ENCODE data around the gene E2F6.

The E2F6 gene

DNA sequence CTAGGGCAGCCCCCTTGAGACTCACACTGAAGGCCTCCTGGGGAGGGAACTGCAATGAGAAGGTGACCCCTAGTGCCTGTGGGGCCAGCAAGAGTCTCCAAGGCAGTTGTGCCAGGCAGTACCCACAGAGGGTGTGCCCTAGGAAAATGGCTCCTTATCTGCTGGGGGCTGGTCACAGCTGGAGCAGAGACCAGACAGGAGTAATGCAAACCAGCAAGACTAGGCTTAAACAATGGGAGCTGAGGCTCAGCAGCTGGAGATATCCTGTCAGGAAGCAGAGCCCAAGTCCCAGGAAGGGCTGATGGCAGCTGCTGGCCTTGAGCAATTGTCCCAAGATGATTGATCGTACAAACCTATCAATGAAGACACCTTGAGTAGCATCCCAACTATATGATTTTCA, 26.8 kb upstream of the E2F6 start:
- DNase-seq: no peak

DNA sequence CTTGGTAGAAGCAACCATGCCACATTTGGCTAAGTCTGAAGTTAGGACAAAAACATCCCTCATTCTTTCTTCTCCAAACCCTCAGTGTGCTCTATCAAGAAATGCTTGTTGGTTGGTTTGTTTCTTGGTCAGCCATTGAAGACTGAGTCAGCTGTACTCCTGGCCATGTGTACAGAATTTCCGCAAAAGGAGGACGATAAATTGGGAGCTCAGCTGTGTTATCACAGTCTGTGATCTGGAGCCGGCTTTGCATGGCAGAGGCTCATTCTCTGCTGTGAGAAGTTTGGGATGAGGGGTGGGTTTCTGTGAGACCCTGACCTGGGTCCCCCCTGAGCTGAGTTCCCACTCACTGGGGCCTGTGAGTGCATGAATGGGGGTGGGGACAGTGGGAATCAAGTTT, 26.3 kb upstream of the E2F6 start:
- DNase-seq: no peak

DNA sequence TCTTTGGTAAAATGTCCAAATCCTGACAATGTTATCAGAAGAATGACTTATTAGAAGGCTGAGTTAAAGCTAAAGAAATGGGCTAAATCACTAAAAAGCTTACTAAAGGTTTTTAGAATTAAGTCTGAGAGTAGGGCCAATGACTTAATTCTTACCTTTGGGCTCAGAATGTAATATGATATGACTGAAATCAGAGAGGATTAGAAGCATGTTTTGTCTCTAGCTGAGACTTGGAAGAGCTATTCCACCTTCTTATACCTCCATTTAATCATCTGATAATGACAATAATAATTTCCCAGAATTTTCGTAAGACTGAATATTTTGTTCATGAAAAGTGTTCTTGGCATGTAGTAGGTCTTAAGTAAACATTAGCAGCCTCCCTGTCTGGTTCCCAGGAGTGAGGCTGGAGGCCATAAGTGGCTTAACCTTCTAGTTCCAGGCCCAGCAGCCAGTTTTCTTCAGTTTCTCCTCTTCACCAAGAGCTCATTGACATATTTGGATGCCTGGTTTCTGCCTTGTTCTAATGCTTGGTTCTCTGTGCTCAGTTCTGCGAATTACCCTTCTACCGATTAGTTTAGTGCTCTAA, 25.5 kb upstream of the E2F6 start:
- DNase-seq: peak; percentile 12

DNA sequence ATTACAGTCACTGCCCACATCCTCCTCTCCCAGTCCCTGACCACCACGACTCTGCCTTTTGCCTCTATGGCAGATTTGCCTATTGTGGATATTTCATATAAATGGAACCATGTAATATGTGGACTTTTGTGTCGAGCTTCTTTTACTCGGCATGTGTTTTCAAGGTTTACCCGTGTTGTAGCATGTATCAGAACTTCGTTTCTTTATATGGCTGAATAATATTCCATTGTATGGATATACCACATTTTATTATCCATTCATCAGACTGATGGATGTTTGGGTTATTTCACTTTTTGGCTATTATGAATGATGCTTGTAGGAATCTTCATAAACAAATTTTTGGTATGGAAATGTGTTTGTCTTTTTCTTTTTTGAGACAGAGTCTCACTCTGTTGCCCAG, 24.2 kb upstream of the E2F6 start:
- DNase-seq: no peak

DNA sequence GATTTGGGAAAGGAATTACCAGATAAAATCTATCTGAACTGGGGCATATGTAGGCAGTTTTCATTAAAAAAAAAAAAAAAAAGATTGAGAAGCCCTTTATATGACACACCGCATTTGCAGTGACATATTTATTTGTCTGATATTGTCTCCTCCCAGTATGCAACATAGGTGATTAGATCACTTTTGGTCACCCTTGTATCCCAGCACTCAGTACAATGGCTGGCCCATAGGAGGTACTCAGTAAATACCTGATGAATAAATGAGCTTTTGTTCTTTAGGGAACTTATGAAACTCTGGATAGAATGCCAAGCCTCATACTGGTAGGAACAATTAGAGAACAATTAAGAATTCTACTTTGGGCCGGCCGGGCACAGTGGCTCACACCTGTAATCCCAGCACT, 22.8 kb upstream of the E2F6 start:
- no peak for DNase-seq

DNA sequence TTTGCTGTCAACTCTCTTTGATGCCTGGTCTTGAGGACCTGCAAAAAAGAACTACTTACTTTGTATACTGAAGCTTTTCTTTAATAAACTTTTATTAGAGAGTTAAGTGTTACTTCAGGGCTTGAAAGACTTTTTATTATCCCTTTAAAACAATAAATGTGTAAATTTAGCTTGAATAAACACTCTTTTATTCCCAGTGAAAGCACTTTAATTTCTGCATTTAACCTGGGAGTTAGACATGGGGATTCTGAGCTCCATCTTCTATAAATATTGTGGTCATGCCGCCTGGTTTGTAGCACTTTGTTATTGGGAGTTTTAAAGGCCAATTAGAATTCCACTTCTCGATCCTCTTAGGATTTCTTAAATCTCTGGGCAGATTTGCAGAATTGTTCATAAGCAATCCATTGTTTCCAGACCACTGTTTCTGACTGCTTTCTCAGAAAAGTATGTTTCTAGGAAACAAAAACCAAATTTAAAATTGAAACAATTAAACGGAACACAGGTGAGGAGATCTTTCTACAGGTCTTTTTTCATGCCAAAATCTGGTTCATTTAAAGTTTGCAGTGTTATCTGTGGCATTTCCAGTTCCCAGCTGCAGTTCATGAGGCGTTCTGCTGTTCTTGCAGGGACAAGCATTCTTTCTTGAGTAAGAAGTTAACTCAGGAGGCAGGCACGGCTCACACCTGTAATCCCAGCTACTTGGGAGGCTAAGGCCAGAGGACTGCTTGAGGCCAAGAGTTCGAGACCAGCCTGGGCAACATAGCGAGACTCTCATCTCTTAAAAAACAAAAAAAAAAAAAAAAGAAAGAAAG, 18.1 kb upstream of the E2F6 start:
- no peak for DNase-seq

DNA sequence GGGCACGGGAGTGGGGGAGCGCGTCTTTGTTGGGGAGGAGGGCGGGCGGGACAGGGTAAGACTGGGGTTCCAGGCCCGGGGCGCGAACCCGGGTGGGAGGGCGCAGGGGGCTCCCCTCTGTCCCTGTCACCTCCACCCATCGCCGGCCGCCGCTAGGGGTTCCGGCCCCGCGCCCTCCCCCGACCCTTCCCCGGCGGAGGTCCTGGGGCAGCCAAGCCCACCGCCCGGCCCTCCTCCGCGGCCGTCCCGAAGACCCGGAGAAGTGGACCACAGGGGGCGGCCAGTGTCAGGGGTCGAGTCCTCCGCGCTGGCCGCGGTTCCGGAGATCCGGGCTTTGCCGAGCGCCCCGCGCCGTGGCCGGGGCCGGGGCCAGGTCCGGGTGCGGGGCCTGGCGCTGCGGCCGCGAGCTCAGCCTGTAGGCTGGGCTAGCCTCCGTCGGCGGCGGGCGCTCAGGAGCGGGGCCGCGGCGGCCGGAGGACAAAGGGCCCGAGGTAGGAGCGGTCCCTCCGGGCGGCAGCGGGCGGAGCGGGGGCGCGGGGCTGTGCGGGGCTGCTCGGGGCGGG, 16.6 kb upstream of the E2F6 start:
- DNase-seq: no peak

DNA sequence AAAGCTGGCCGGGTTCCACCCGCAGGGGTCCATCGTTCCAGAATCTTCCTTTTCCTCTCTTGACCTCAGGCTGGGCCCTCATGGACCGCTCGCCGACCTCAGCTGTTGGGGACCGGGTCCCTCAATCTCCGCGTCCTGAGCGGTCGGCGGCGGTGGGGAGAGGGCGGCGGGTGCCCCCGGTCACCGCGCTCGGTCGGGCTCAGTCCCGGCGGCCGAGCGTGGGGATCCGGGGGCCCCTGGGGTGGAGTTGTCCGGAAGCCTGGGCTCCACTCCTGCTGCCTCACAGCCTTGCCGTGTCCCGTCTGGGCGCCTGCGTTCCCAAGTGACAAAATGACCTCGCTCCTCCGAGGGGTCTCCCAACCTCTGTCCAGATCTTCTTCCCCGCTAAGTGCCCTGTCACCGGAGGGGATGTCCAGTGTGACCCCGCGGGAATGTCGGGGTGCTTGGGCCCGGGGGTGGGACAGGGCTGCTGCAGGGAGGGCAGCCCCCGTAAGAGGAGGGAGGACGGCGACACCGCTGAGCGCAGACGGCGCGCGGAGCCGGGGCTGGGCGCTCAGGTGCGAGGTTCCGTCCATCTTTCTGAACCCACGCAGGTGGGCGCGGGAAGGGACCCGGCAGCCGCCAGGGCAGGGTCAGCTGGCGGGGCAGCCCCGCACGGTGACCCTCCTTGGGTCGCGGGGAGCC, 16.0 kb upstream of the E2F6 start:
- DNase-seq: no peak

DNA sequence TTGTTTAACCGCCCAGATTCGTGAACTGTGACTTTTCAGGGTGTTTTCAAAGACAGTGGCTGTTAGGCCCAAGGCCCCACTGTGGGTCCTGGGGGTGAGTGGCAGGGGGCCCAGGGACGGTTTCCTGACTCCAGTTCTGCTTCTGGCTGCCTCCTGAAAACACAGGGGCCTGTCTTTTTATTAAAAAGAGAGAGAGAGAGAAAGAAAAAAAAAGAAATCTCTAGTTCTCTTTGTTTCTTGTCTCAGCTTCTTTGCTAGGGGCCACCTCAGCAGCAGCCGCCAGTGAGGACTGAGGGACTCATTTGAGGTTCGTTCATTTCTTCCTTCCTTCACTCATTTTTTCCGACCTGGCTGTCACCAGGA, 15.4 kb upstream of the E2F6 start:
- DNase-seq: no peak

DNA sequence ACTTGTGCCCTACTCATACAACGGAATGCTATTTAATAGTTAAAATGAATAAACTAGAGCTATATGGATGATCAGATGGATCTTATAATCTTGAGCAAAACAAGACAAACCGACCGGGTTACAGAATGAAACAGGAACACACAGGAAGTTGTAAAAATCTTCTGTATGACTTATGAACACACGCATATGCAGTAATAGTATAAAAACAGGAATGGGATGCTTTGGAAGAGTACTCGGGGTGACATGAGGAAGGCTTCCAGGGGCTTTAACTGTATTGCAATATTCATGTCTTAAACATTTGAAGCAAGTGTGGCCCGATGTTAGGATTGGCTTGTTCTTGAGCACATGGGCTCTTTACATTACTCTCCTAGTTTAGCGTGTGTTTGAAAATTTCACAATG, 14.9 kb upstream of the E2F6 start:
- no peak for DNase-seq

DNA sequence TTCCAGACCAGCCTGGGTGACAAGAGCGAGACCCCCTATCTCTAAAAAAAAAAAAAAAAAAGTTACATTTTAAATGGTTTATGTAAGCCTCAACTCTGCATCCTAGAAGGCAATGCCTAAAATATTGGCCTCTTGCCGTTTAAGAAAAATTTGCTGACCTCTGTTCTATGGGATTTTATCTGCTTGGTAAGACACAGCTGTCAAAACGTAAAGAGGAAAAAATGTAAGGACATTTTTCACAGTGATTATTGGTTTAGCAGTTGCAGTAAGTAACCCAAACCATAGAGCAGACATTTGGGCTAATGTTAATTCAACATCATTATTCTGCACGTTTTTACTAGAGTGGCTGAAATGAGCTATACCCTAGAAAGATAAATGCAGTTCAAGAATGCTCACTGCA, 14.4 kb upstream of the E2F6 start:
- no peak for DNase-seq

DNA sequence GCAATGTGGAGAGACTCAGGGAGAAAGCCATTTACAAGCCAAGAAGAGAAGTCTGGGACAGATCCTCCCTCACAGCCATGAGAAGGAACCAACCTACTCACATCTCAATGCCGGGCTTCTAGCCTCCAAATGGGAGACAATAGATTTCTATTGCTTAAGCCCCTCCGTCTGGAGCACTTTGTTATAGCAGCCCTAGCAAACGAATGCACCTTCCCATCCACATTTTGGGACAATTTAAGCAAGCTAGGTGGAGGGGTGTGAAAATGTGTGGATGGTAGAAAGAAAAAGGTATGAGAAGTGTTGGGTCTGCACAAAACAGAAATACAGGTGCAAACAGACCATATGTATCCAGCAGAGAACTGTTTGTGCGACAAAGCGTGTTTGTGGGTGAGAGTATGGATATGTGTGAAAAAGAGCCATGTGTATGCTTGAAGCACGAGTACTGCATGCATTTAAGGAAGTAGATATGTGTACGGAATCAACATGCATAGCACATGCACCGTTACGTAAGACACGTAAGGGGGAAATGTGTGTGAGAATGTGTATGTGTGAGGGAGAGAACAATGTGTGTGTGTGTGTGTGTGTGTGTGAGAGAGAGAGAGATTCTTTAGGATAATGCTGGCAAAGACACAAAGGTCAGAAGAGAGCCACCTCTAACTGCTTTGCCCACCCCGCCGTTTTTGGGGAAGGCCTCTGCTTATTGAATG, 13.1 kb upstream of the E2F6 start:
- no peak for DNase-seq

DNA sequence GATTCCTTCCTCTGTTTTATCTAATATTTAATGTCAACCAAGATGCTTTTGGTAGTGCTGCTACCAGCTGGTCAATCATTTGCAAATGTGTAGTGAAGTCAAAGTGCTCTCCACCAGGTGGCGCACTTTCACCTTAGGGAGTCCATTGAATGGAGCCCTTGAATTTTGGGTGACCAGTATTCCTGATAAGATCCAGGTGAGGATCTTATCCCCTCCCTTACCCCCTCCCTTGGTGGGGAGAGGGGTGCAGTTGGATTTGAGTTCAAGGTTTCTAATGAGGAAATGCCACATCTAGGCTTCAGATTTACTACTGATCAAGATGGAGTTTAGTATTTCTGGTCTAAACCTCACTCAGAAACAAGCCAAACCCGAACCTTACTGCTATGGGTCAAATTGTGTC, 12.0 kb upstream of the E2F6 start:
- peak; percentile 18 for DNase-seq

DNA sequence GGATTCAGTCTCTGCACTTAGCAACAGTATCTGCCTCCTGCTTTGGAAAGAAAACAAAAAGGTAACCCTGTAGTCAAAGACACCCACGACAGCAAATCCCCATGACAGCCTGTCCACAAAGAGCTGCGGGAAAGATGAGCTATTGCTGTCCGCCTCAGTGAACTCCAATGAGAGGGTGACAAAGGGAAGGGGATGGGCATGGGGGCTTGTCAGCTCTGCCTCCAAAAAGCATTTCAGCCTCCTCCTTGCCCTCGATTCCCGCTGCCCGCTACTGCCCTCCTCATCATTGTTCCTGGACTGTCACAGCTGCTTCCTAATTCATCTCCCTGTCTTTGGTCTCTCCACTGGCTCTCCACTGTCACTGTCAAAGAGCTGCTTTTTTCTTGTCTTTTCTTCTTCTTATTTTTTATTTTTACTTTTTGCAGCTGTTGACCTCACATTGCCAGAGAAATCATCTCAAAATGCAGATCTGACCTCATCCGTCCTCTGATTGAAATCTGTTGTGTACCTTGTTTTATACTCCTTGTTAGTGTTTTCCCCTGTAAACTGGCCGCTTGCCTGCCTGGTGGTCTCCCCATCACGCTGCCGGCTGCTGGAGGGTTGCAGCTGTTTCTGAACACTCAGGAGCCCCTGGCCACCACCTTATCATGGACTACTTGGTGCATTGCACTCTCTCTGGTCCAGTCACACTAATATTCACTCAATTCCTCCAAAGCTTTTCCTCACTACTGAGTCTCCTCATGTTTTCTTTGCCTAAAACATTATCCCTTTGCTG, 7.9 kb upstream of the E2F6 start:
- DNase-seq: no peak

DNA sequence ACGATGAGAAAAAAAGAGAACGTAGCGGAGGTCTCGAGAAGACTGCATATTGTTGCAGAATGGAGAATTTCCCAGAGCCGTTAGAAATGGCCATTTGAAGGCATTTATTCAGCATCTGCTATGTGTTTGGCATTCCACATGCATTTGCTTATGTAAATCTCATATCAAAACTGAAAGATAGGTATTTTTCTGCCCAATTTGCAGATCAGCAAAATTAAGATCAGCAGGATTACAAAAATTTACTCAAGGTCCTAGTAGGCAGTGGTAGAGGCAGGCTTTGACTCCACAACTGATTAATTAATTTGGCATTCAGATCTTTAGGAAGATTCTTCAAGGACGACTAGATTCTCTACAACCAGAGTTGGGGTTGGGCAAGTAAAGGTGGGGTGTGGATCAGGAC, 1.8 kb upstream of the E2F6 start:
- no peak for DNase-seq

DNA sequence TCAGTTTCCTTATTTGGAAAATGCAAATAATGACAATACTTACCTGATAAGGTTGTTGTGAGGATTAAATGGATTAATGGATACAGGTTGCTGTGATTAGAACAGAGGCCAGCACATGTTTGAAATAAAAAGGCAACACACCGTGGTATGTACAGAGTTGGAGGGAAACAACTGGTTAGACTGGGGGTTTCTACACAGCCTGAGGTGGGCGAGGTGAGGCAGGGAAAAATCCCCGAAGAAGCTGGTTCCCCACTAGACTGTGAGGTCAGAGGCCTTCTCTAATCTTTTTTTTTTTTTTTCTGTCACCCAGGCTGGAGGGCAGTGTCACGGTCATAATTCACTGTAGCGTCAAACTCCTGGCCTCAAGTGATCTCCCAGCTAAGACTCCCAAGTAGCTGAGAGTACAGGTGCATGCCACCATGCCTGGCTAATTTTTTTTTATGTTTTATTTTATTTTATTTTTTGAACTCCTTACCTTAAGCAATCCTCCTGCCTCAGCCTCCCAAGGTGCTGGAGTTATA, 1.2 kb upstream of the E2F6 start:
- no peak for DNase-seq

DNA sequence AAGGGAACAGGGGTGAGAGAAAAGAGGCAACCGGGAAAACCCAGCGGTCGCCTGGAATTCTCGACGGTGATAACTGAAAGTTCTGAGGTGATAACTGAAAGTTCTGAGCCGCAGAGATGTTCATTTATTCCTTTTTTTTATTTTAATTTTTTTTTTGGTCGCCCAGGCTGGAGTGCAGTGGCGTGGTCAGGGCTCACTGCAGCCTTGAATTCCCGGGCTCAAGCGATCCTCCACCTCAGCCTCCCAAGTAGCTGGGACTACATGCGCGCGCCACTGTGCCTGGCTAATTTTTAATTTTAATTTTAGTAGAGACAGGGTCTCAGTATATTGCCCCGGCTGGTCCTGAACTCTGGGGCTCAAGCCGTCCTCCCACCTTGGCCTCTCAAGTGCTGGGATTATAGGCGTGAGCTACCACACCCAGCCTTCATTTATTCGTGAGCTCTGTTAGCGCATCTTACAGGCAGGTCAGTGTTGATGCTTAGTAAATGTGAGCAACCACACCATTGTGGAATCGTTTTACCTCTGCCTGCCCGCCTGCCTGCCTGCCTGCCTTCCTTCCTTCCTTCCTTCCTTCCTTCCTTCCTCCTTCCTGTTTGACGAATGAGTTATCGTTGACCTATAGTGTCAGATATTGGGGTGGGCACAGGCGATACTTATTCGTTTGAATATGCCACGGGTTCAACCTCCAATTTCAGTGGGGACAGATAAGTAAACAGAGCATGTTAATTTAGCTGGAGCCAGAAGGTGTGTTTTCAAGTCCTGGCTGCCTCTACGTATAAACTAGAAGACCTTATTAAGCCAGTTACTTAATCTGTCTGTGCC, 557 bp upstream of the E2F6 start:
- DNase-seq: peak; percentile 13

DNA sequence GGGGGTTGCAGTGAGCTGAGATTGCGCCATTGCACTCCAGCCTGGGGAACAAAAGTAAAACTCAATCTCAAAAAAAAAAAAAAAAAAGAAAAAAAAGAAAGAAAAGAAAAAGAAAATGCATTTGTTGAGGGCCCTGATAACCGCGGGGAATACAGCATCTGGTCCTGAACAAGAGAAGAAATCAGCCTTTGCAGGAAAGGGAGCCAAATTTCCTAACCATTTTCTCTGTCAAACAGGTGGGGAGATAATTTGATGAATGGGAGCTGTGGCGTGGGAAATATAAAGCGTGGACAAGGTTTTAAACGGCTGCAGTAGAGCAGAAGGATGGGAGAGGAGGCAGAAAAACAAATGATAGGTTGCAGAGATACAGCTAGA, 864 bp downstream of the E2F6 start:
- DNase-seq: no peak

DNA sequence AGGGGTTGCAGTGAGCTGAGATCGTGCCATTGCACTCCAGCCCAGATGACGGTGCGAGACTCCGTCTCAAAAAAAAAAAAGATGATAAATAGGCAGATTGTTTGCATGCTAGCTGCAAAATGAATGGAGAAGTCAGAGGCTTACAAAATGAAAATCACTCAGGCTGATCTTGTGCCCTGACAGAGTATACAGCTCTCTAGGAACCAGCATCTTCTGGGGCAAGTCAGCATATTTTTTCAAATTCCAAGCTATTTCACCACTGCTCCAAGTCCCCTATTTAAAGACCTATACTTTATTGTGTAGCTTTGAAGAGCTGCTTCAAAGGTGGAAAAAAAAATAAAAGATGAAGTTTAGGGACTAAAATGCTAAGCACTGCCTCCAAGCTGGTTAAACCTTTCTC, 6.1 kb downstream of the E2F6 start:
- no peak for DNase-seq

DNA sequence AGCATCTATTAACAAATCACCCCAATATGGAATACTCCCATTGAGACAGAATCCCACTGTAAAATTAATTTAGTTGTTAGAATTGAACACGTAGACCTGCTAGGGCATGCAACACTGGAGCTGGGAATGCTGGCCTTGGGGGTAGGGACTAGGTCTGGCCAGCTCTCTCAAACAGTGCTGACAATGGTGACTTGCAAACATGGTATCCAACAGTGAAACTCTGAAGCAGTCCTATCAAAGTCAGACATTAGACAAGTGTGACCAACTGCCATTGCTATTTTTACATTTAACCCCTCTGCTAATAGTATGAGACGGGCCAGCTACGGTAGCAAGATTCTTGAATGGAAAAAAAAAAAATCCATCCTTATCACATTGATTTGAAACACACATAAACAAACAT, 7.2 kb downstream of the E2F6 start:
- DNase-seq: no peak

DNA sequence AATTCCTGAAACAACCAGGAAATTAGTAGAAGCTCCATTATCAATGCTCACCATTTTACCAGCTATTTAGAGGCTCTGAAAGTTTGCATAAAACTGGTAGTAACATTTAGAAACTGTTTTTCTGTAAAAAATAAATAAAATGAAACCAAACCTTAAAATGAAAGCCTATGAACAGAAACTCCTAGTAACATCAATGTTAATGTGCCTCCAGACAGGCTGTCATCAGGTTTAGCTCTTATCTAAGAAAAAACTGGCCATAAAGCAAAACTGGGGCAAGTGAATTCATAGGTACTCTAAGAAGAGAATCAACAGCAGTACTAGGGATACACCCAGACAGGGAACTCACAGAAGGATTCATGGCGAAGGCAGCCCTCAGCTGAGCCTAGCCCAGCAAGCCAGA, 8.0 kb downstream of the E2F6 start:
- DNase-seq: no peak

DNA sequence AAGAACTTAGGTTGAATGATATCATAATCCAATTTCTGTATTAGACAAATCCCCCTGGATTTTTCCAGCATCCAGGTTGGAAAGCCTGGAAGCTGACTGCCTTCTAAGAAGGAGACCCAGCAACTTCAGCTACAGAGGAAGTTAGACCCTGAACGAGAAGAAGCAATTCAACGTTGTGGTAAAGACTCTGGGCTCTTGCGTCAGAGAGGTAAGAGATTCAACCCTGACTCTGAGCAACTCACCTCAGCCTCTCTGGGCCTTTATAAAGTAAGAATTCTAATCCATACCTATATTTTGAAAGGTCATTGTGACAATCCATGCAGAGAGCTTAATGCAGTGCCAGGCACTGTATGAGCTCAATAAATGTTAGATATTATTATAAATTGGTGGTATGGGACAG, 9.7 kb downstream of the E2F6 start:
- DNase-seq: no peak
